ENCODE data around the gene SKAP1.

SKAP1 gene

DNA sequence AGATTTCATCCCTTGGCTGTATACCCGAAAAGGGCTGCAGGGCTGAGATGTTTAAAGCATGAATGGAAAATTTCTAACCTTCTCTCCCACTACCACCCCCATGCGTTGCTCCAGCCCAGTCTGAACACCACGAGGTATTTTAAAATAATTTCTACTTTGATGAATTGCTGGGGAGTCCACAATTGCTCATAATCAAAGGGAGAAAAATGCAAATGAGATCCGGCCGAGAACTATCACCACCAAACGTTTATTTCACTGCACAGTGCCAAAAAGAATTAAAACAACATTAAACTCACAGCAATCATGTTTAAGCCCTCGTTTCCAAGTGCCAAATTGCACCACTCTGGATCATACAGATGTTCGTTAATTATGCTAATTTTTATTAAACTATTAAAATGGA is 285.8 kb downstream of the SKAP1 start:
- DNase-seq (ENCODE audit: low read depth): no peak

DNA sequence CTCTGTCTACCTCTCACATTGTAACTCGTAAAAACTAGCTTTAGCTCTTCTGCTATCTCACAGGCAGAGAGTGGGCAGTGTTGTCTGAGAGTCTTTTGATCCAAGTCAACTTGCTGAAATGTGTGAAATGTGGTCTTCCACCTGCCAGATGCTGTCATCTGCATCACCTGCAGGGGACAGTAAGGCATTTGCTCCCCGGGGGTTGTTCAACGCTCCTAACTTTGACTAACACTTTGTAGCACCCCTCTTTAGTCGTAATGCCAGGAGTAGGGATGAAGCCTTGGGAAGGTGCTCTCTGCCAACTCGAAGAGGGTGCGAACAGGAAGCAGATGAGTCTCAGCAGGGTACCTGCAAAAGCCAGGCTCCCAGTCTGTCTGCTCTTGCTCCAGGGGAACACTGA is 286.4 kb downstream of the SKAP1 start:
- DNase-seq (ENCODE audit: low read depth): no peak

DNA sequence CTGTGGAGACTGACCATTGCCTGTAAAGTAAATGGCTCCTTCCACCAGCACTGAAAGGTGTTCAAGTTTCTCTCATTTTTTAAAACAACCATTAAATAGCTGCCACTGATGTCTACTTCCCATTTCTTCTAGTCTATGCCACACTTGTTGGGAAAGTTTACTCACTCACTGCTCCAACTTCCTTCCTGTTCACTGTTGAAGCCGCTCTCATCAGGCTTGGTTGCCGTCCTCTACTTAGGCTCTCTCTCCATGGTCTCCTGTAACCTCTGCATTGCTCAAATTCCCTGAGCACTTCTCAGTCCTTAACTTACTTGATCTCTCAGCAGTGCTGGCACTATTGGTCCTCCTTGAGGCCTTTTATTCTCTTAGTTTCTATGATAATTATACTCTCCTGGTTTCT is 290.1 kb downstream of the SKAP1 start:
- no peak for DNase-seq (ENCODE audit: low read depth)

DNA sequence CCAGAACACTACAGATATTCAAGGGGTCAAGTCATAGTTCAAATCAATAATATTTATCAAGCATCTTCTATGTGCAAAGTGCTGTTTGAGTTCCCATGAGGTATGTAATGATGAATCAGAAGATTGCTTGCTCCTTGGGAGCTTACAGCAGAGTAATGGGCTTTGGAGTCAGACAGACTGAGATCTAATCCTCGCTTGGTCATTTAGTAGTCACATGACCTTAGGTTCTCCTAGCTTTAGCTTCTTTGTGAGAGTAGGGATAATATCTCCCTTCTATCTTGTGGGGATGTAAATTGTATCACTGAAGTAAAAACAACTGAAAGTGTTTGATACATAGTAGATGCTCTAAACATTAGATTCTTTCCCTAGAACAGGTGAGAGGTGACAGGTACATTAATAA is 292.4 kb downstream of the SKAP1 start:
- DNase-seq (ENCODE audit: low read depth): no peak

DNA sequence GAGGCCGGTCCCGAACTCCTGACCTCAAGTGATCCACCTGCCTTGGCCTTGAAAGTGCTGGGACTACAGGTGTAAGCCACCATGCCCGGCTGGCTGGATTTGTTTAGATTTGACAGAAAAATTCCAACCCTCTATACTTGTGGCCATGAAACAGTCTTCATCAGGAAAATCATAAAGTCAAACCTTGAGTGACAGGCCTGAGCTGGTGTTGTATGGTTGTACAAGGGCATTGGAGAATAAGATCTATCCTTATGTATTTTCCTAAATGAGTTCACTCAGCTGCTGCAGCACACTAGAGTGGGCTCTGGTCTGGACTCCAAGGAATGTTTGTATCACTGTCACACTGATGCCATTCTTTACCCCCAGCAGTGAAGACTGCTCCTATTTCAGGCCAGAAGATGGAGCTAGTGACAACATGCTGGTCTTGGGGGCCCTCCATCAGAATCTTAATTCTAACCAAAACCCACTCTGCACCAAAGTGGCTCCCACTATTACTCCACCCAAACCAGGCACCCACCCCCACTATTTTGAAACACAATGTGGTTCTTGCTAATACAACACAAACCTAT is 295.0 kb downstream of the SKAP1 start:
- no peak for DNase-seq (ENCODE audit: low read depth)

DNA sequence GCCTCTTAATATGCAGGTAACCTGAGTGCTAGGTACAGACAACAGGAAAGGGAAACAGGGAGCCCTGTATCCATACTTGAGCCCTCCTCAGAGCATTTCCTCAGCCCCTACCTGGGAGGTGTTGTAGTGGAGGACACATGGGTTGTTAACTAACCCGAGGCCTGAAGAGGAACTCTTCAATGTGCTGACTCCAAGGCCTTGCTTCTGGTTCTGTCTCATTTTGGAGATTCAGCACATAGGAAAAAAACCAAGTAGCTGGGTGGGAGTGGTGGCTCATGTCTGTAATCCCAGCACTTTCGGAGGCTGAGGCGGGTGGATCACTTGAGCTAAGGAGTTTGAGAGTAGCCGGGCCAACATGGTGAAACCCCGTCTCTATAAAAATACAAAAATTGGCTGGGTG is 297.6 kb downstream of the SKAP1 start:
- no peak for DNase-seq (ENCODE audit: low read depth)

DNA sequence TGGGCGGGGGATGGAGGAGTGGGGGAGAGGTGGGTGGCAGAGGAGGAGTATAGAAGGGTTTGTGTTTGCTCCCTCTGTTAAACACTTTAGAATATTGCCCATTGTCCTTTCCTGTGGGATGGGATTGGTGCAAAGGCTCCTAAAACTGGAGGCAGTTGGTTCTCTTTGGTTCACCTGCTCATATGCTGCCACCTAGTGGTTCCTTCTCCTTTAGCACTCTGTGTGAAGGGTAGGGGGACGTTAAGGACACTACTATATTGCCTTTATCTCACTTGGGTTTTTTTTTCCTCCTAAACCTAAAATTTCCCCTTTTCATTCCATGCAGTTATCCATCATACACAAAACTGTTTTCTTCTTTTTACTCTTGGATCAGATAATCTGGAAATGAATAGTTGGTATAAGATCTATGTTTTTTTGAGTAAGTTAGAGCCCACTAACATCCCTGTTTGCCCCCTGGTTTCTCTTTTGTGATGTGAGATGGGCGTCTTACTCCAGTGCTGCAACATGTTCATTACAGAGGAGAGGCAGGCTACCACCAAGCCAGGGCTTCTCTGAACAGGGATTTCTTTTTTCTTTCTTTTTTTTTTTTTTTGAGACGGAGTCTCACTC is 298.7 kb downstream of the SKAP1 start:
- no peak for DNase-seq (ENCODE audit: low read depth)

DNA sequence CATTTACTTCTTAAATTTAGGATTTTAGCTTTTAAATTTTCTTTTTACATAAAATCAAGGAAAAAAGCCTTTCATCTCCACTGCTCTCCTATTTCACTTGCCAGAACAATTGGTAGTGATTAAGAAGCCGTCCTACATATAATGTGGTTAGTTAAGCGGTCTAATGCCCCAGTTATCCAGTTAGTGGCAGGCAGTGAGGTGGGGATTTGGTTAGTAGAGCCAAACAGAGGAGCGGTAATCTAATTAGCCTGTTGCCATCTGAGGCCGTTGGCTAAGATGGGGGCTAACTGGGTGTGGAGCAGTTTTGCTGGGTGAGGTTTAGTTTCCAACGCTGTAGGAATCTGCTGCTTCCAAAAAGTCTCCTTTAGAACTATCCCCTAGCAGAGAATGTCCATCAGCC is 300.0 kb downstream of the SKAP1 start:
- DNase-seq (ENCODE audit: low read depth): no peak

DNA sequence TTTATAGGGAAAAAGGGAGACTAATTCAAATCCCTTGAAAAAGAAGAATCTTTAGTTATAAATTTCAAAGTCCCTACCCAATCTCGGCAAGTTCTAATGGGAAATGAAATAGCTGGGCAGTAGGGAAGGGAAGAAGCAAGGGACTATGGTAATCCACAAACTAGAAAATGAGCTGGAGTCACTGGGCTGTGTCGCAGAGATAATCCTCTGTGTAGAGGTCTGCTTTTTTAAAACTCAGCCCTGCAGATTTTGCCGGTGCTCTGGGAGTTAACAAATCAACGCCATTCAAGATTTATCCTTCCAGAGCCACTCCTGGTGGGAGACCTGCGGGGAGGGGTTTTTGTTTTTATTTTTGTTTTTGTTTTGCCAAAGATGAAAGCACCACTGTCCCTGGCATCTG is 301.6 kb downstream of the SKAP1 start:
- DNase-seq (ENCODE audit: low read depth): no peak

DNA sequence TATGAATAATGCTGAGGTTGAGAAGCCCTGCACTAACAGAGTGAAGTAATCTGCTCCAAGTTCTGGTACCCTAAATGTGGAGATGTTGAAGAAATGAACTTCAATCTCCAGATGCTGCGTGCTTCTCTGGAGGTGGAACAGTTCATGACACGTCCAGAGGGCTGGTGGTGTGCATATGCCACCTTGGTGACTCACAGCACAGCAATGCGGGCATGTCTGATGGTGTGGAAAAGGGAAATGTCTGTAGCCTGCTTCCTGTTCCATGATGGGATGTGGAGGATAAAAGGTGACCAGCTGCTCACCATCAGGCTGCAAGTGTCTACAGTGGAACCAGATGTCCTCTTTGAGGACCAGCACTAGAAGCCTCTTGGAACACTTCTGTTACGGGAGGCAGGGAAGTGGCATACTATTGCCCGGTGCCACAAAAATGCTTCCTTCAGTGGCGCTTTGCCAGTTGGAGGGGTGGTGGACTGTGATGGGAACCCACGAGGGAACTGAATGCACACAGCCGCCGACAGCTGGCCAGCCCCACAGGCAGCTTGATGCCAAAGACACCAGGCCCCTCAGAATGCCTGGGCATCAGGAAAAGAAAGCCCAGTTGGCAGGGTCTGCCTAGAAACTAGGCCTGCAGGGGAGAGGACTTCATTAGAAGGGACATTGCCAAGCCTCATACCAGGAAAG is 302.5 kb downstream of the SKAP1 start:
- DNase-seq (ENCODE audit: low read depth): no peak

DNA sequence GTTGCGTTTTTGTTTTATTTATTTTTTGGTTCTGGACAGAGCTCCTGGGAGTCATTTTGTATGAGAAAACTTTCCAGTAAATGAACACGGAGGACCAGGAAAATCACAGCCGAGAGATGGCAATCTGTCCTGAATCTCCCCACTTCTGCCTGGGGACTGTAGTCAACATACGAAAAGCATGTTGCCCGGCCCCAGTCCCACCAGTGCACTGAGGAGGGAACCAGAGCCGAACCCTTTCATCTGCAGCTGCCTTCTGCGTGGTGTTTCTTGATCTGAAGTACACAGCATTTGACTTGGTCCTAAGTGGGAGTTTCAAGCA is 303.5 kb downstream of the SKAP1 start:
- DNase-seq (ENCODE audit: low read depth): no peak

DNA sequence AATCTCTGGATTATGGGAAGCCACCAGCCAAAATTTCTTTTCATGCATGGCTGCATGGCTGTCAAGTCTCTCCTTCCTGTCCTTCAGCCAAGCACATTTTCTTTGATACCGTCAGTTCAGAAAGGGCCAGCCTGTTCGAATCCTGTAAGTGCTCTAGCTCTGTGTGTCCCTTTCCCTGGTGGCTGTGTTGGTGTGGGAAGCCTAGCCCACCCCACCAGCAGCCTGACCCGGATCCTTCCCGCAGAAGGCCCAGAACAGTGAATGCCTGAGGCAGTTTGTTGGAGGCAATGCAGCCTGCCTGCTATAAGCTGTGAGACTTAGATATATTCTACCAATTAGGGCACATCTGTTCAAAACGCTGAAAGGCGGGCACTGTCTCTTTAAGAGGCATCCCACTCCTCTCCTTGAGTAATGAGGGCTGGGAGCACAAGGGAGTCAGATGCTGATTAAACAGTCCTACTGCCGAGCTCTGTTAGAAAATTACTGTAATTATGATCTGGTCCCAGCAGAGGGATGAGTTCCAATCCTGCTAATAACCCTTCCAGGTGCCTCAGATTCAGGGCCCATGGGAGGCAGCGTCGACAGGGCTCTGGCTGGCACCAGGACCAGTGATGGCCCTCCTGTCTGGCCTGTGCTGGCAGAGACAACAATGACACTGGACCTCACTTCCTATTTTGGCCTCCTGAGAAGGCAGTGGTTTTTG is 304.0 kb downstream of the SKAP1 start:
- DNase-seq (ENCODE audit: low read depth): no peak

DNA sequence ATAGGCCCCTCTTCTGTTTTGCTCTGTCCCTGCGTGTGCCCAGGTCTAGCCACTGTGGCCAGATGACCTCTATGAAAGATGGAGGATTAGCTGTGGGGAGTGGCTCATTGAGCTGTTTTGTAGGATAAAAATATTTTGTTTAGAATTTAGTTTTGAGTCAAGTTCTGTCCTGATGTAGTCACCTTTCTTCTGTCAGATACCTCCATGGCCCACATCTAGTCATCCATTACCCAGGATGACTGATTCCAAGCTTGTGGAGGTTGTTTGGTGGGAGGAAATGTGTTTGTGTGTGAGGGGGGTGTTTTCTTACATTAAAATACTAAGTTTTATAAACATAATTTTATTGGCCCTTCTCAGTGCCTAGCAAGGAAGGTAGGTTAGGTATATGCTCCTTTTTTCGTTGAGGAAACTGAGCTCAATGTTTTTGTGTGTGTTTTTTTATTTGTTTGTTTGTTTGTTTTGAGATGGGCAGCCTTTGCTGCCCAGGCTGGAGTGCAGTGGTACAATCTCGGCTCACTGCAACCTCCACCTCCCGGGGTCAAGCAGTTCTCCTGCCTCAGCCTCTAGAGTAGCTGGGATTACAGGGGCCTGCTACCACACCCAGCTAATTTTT is 306.1 kb downstream of the SKAP1 start:
- DNase-seq (ENCODE audit: low read depth): no peak

DNA sequence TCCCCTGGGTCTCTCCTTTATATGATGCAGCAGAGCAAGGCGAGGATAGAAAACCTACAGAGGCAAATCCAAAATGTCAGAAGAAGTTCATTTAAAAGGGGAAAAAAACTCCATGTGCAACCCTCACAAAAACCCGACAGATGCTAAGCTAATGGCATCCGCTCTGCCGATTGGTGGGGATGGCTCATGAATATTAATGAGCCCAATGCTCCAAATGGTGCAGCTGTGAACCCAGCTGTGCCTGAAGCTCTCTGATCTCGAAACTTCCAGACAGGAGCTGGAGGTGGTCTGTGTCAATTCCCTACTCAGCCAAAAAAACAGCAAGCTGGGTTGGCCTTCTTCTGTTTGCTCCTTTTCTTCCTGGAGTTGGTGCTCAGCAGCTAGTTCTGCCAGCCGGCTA is 306.9 kb downstream of the SKAP1 start:
- no peak for DNase-seq (ENCODE audit: low read depth)

DNA sequence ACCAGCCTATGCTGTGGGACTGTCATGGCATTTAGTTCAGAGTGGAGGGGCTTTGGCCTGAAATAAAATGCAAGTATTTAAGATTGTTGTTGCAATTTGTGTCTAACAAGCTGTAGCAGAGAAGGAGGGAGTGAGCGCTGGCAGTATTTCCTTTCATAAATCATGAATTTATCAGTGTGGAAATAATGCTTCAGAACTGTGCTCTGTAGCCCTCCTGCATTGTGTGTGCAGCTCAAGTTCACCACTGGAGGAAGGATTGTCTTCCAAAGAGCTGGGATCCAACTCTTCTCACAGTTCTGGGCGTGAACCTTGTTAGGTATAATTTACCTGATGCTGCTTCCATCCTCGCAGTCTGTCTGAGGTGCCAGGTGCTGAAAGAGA is 307.4 kb downstream of the SKAP1 start:
- DNase-seq (ENCODE audit: low read depth): no peak

DNA sequence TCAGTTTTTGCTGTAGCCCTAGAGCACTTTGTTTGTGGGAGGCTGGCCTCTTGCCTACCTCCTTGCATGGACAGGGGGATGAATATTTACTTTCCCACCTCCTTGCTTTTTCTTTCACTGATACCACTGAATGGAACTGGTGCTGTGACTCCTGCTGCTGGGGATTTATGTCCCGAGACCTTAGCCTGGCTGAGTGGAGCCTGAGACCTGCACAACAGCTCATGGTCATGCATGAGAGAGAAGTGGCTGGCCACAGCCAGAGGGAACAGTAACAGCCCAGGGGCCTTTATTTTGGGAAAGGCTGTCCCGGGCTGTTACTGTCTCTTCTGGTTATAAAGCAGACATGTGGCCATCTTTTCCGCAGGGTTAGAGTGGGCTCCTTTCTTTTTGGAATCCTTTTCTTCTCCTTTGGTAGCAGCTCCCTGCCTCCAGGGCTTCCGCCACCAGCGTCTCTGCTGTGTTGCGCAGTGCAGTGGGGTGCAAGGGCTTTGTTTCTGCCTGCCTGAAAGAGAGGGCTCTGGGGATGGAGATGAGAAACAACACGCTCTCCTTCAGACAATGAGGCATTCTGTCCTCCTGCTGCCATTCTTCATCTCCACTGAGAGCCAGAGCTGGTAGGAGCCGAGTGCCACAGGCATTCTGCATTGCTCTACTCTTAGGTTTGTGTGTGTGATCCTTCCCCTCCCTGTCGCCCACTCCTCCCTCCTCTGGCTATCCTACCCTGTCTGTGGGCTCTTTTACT is 307.9 kb downstream of the SKAP1 start:
- no peak for DNase-seq (ENCODE audit: low read depth)

DNA sequence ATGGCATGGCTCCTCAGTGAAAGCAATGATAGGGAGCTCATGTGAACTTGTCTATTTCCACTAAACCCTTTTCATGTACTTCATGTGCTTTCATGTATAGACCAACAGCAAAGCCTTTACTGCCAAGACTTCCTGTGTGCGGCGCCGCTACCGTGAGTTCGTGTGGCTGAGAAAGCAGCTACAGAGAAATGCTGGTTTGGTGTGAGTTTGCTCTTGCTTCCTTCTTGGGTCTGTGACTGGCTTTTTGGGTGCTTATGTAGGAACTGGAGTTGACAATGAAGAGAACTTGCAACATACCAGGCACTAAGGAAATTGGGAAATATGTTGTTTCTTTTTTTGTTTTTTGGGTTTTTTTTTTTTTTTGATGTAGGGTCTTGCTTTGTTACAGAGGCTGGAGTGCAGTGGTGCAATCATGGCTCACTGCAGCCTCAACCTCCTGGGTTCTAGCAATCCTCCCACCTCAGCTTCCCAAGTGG is 316.8 kb downstream of the SKAP1 start:
- DNase-seq (ENCODE audit: low read depth): no peak

DNA sequence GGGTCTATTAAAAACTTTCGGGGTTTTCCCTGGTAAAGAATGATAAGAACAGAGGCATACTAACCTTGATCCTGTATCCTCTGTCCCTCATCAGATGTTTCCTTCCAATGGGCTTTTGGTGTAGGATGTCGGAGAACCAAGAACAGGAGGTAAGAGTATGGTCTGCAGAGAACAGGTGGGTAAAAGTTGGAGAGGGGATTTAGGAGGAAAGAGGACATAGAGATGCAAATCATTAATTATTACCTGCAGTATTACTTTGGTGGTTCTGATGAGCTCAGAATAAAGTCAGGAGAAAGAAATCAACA is 318.1 kb downstream of the SKAP1 start:
- DNase-seq (ENCODE audit: low read depth): no peak

DNA sequence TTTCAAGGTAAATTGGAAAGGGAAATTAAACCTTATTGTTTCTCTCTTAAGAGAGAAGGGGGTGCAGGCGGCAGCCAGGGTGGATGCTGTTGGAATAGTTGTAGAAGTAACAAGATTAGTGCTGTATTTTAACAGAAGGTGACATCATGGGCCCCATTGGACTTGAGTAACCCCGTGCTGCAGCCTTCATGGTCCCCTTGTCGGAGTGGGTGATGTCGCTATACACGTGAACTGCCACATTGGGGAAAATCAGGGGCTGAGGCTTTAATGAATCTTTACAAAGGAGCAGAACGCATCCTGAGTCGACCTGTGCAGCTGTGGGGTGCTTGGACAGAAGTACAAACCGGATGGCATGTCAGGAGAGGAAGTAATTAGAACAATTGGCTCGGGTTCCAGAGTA is 319.3 kb downstream of the SKAP1 start:
- no peak for DNase-seq (ENCODE audit: low read depth)

DNA sequence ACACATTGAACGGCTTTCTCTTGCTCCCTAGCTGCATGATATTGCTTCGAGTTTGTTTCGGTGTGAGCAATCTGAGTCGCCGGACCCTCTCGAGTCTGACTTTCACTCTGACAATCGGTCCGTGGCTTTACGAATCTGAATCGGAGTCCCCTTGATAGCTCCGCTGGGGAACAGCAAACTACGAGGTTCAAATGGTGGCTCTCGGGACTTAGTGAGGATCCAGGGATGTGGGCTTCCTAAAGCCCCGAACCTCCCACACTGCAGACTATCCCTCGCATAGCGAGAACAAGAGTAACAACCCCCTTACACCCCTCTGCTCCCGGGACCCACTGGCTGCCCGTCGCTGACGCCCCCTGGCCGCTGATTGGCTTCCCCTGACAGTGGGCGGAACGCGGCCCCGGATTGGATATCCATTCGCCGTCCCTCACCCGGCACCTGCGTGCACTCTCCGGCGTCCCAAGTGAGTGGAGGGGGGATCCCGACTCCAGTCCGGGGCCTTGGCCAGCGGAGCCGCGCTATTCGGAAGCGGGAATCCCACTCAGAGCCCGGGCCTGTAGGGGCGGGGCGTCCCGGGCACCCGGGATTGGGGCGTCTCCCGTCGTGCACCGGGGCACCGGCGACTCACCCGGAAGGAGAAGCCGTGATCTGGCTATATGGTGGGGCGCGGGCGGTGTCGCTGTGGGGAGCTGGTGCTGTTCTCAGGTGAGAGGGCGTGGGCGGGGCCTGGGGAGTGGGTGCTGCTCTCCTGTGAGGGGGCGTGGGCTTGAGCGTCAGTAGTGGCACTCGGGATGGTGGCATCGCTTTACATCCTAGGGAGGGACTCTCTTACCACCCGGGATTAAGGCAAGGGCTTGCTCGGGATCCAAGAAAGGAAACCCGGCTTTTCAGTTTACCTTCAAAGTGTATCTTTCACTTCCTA is 322.6 kb downstream of the SKAP1 start, which contains the start of gene SNX11:
Gene SNX11, plus strand, starts transcription at position 630 of the 919 bp plus-strand sequence. CDS start 4,278 bp downstream, outside the sequence.
- DNase-seq (ENCODE audit: low read depth): peak; percentile 60

DNA sequence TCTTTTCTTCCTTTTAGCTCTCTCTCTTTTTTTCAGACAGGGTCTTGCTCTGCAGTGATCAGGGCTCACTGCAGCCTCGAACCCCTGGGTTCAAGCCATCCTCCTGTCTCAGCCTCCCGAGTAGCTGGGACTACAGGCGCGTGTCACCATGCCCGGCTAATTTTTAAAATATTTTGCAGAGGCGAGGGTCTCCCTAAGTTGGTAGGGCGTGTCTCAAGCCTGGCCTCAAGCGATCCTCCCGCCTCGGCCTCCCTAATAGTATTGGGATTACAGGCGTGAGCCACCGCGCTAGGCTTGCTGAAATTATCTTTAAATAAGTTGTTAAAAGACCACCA is 323.2 kb downstream of the SKAP1 start:
- no peak for DNase-seq (ENCODE audit: low read depth)
